Measurements from ENCODE around the gene SFTA2. TPM values are rescaled to one million over a fixed set of nuclear protein-coding genes. Genes with fewer than 3 reads are reported as not detected.

Gene SFTA2
- total and polyA plus RNA-seq, 10 of the 15 experiments (the other 5 are each of a cell fraction or from before 2014, with no cell fraction given), result 0.15 to 0.92 (median 0.33) TPM; not detected in 4

DNA sequence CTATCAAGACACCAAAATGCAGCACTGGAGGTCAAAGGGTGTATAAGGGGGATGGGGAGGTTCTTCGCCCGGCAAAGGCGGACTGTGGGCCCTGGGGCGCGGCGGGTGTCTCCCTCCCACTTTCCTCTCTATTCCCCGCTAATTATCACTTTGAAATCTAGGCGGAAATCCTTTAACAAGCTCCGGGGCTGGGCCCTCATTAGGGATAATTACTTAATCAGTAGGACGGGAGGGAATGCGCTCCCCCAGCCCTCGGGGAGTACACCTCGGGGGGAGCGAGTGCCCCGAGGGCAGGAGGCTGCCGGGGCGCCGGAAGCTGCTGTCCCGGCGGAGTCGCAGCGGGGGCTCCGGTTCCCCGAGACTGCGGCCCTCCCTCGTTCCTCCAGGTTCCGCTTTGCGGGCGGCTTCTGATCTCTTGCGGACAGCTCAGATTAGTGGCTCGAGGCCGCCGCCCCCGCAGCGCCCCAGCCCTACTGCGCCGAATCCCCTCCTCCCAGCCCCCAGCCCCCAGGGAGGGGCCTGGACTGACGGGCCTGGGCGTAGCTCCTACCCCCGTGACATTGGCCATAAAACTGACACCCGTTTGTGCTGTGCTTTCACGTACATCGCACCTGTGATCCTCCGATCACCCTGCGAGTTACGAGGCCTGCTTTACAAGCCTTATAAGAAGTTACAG, 23.5 kb upstream of the SFTA2 start (continued):
- TF ChIP-seq SPI1 (IDR thresholded peaks at IDR 0.05; ENCODE audit: borderline replicate concordance, insufficient read depth, low read depth, low read length) (peak; percentile 30; the same call in 1 of the 2 replicates), KLF5 (IDR thresholded peaks at IDR 0.05; ENCODE audit: partially characterized antibody) (no peak), ZZZ3 (IDR thresholded peaks at IDR 0.05; ENCODE audit: control insufficient read depth, insufficient read length, low read depth) (no peak), ZNF207 (IDR thresholded peaks at IDR 0.05; ENCODE audit: borderline replicate concordance) (no peak), POU2F2 (IDR thresholded peaks at IDR 0.05; ENCODE audit: borderline replicate concordance, low read depth, low read length) (0 out of 3 replicates have a peak, but pooled peaks have one; percentile 12), POLR2AphosphoS2 (IDR thresholded peaks at IDR 0.05; ENCODE audit: low read depth, low read length) (no peak), ZNF217 (IDR thresholded peaks at IDR 0.05) (no peak), BMI1 (IDR thresholded peaks at IDR 0.05; ENCODE audit: borderline replicate concordance) (peak; percentile 44; the same call in 1 of the 2 replicates), STAT1 (conservative IDR thresholded peaks at IDR 0.05) (no peak), RELA (IDR thresholded peaks at IDR 0.05; ENCODE audit: borderline replicate concordance, partially characterized antibody) (peak; percentile 23), KAT2A (conservative IDR thresholded peaks at IDR 0.05; ENCODE audit: control insufficient read depth, low read depth, low read length) (no peak), POLR2A (IDR thresholded peaks at IDR 0.05; ENCODE audit: low read depth, low read length) (peak; percentile 77), TAF1 (IDR thresholded peaks at IDR 0.05; ENCODE audit: borderline replicate concordance, low read depth, low read length) (peak; percentile 99), NR2C2 (IDR thresholded peaks at IDR 0.05; ENCODE audit: borderline replicate concordance, control insufficient read depth, insufficient read length, low read depth) (no peak), TBL1XR1 (IDR thresholded peaks at IDR 0.05; ENCODE audit: low read depth, low read length) (no peak), MLLT1 (IDR thresholded peaks at IDR 0.05) (0 out of 2 replicates have a peak, but pooled peaks have one; percentile 45), IKZF2 (IDR thresholded peaks at IDR 0.05) (peak; percentile 41 to 46; a peak in 3 of 4 replicates), GABPA (IDR thresholded peaks at IDR 0.05; ENCODE audit: low read depth) (peak; percentile 90), SRF (IDR thresholded peaks at IDR 0.05; ENCODE audit: low read depth in 2 of 2, low read length in 2 of 2) (peak in 1 of 2 experiments; percentile 80; a peak in 2 of 4 replicates)
- TF ChIP-seq, protein P1, sequence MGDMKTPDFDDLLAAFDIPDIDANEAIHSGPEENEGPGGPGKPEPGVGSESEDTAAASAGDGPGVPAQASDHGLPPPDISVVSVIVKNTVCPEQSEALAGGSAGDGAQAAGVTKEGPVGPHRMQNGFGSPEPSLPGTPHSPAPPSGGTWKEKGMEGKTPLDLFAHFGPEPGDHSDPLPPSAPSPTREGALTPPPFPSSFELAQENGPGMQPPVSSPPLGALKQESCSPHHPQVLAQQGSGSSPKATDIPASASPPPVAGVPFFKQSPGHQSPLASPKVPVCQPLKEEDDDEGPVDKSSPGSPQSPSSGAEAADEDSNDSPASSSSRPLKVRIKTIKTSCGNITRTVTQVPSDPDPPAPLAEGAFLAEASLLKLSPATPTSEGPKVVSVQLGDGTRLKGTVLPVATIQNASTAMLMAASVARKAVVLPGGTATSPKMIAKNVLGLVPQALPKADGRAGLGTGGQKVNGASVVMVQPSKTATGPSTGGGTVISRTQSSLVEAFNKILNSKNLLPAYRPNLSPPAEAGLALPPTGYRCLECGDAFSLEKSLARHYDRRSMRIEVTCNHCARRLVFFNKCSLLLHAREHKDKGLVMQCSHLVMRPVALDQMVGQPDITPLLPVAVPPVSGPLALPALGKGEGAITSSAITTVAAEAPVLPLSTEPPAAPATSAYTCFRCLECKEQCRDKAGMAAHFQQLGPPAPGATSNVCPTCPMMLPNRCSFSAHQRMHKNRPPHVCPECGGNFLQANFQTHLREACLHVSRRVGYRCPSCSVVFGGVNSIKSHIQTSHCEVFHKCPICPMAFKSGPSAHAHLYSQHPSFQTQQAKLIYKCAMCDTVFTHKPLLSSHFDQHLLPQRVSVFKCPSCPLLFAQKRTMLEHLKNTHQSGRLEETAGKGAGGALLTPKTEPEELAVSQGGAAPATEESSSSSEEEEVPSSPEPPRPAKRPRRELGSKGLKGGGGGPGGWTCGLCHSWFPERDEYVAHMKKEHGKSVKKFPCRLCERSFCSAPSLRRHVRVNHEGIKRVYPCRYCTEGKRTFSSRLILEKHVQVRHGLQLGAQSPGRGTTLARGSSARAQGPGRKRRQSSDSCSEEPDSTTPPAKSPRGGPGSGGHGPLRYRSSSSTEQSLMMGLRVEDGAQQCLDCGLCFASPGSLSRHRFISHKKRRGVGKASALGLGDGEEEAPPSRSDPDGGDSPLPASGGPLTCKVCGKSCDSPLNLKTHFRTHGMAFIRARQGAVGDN (IDR thresholded peaks at IDR 0.05), result 0 out of 2 replicates have a peak, but pooled peaks have one; percentile 34
- TF ChIP-seq, protein P2, sequence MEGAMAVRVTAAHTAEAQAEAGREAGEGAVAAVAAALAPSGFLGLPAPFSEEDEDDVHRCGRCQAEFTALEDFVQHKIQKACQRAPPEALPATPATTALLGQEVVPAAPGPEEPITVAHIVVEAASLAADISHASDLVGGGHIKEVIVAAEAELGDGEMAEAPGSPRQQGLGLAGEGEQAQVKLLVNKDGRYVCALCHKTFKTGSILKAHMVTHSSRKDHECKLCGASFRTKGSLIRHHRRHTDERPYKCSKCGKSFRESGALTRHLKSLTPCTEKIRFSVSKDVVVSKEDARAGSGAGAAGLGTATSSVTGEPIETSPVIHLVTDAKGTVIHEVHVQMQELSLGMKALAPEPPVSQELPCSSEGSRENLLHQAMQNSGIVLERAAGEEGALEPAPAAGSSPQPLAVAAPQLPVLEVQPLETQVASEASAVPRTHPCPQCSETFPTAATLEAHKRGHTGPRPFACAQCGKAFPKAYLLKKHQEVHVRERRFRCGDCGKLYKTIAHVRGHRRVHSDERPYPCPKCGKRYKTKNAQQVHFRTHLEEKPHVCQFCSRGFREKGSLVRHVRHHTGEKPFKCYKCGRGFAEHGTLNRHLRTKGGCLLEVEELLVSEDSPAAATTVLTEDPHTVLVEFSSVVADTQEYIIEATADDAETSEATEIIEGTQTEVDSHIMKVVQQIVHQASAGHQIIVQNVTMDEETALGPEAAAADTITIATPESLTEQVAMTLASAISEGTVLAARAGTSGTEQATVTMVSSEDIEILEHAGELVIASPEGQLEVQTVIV (IDR thresholded peaks at IDR 0.05; ENCODE audit: borderline replicate concordance, partially characterized antibody), result no peak
- TF ChIP-seq, protein P3, sequence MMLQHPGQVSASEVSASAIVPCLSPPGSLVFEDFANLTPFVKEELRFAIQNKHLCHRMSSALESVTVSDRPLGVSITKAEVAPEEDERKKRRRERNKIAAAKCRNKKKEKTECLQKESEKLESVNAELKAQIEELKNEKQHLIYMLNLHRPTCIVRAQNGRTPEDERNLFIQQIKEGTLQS (IDR thresholded peaks at IDR 0.05; ENCODE audit: borderline replicate concordance, extremely low read depth, low read depth, low read length), result no peak
